WERI-Rb-1 (cell line): ENCODE measurements around the gene ZNF263.
A peak's percentile ranks its signal among the peaks of the same experiment; 100 is the strongest.

ENCODE experiments used
- DNase-seq: peaks from one replicate; pipeline ENCODE4 v3.0.0-alpha.2; 2020
- H3K27ac ChIP-seq: fragments of 250-450 bp; sonication (Bioruptor Pico); 2 replicates; pipeline ENCODE4 v1.5.1; 2020; ENCODE audit warnings: mild to moderate bottlenecking, moderate library complexity
- H3K27me3 ChIP-seq: fragments of 250-450 bp; sonication (Bioruptor Pico); 2 replicates; pipeline ENCODE4 v1.5.1; 2021; ENCODE audit warnings: mild to moderate bottlenecking, low read depth, moderate library complexity; ENCODE audit not compliant: insufficient read depth, severe bottlenecking
- H3K36me3 ChIP-seq: fragments of 250-450 bp; sonication (Bioruptor Pico); 2 replicates; pipeline ENCODE4 v1.5.1; 2020; ENCODE audit warnings: mild to moderate bottlenecking, moderate library complexity
- H3K4me3 ChIP-seq: 2 replicates; pipeline ENCODE4 v1.5.1; 2011; ENCODE audit warnings: low read depth, mild to moderate bottlenecking, control low read depth, low read length
- H3K9me3 ChIP-seq: fragments of 250-450 bp; sonication (Bioruptor Pico); 2 replicates; pipeline ENCODE4 v1.5.1; 2021; ENCODE audit warnings: mild to moderate bottlenecking, moderate library complexity; ENCODE audit not compliant: severe bottlenecking
- CTCF ChIP-seq: IDR thresholded peaks from 2 replicates; pipeline ENCODE4 v1.5.1; 2011; ENCODE audit warnings: low read depth, mild to moderate bottlenecking, control low read depth, inconsistent platforms, low read length

Gene ZNF263

GRCh38 chr16:3295783-3296182, 12.5 kb downstream of the ZNF263 start:
- H3K4me3 ChIP-seq, result no peak overlapping the region
- peaks cover 40% of the 10 kb centered on the region for H3K36me3 ChIP-seq
- no peaks in the 10 kb centered on the region for H3K9me3 ChIP-seq
- no peaks in the 10 kb centered on the region for H3K27me3 ChIP-seq
- H3K27ac ChIP-seq, result no peak overlapping the region
- TF ChIP-seq CTCF, result no peak
- DNase-seq, result no peak

GRCh38 chr16:3304370-3304769, 21.1 kb downstream of the ZNF263 start:
- DNase-seq, result no peak
- peaks cover 3% of the 10 kb centered on the region for H3K9me3 ChIP-seq
- H3K27me3 ChIP-seq, result no peaks in the 10 kb centered on the region
- TF ChIP-seq CTCF, result no peak
- H3K36me3 ChIP-seq, result peaks cover 40% of the 10 kb centered on the region
- peak overlapping the region; percentile 80 for H3K4me3 ChIP-seq
- peak overlapping the region; percentile 97 for H3K27ac ChIP-seq

- peaks cover 3% of the 10 kb centered on the region for H3K9me3 ChIP-seq
- peak within 1 kb of the TSS; percentile 80 for H3K4me3 ChIP-seq
- peak; percentile 22; the same call in 1 of the 2 replicates for TF ChIP-seq CTCF
- peak within 1 kb of the TSS; percentile 97 for H3K27ac ChIP-seq
- no peaks in the 10 kb centered on the region for H3K27me3 ChIP-seq
- H3K36me3 ChIP-seq, result peaks cover 41% of the 10 kb centered on the region
- peak; percentile 96 for DNase-seq
Observed at GRCh38 chr16:3305109-3306068, 22.1 kb downstream of the ZNF263 start, which contains the start of the genes TIGD7 and ZNF75A. TIGD7 (minus strand) TSS chr16:3305430; CDS start chr16:3300614, 4,816 bp downstream. ZNF75A (plus strand) TSS chr16:3305497; CDS start chr16:3308429, 2,932 bp downstream.

GRCh38 chr16:3306078-3306477, 22.8 kb downstream of the ZNF263 start:
- TF ChIP-seq CTCF, result no peak
- H3K9me3 ChIP-seq, result peaks cover 3% of the 10 kb centered on the region
- DNase-seq, result no peak
- peak overlapping the region; percentile 97 for H3K27ac ChIP-seq
- H3K27me3 ChIP-seq, result no peaks in the 10 kb centered on the region
- H3K36me3 ChIP-seq, result peaks cover 36% of the 10 kb centered on the region
- H3K4me3 ChIP-seq, result peak overlapping the region; percentile 80

- Histone ChIP-seq H3K27me3 (no peaks in the 10 kb centered on the region), H3K4me3 (no peak overlapping the region), H3K27ac (no peak overlapping the region), H3K9me3 (peaks cover 13% of the 10 kb centered on the region), H3K36me3 (peaks cover 77% of the 10 kb centered on the region)
- TF ChIP-seq CTCF, result no peak
- DNase-seq, result no peak
Observed at GRCh38 chr16:3311496-3311895, 28.2 kb downstream of the ZNF263 start.
